OCI-LY7 (cell line): ENCODE results near the gene CNNM4. TPM values are rescaled to one million over a fixed set of nuclear protein-coding genes. Genes with fewer than 3 reads are reported as not detected.

ENCODE experiments used
- BruUV-seq: library from RNA; stranded (reverse); fragments of 400-500 nt; replicated peaks from 2 replicates; lab custom pipeline; 2021; lab: Mats Ljungman, UMichigan
- CTCF ChIA-PET: fragments of 300-600 bp; sonication (Branson Sonifier 250); formaldehyde crosslinking; loops from one replicate; lab custom pipeline; 2022; ENCODE audit warnings: antibody characterized with exemption; ENCODE audit not compliant: unreplicated experiment; lab: Charles Lee
- POLR2A ChIA-PET: fragments of 300-600 bp; sonication (Branson Sonifier 250); formaldehyde crosslinking; loops from one replicate; lab custom pipeline; 2022; ENCODE audit warnings: antibody characterized with exemption; lab: Charles Lee
- DNase-seq: peaks from one replicate; pipeline ENCODE4 v3.0.0-alpha.2; 2015; ENCODE audit warnings: low spot score
- H2AFZ ChIP-seq: fragments of 200-600 bp; sonication (generic), shearing (Covaris generic); 2 replicates; pipeline ENCODE4 v1.6.1; 2014; ENCODE audit warnings: mild to moderate bottlenecking, antibody characterized with exemption, low read length, moderate library complexity
- H3K27ac ChIP-seq: fragments of 200-600 bp; sonication (generic); 2 replicates; pipeline ENCODE4 v1.5.1; 2014; ENCODE audit warnings: mixed run types, low read depth, mild to moderate bottlenecking, moderate library complexity, low read length, inconsistent platforms; ENCODE audit not compliant: poor library complexity, severe bottlenecking
- H3K36me3 ChIP-seq: fragments of 200-600 bp; sonication (generic); 2 replicates; pipeline ENCODE4 v1.6.1; 2014; ENCODE audit warnings: mild to moderate bottlenecking, antibody characterized with exemption, low read length, moderate library complexity, mixed read lengths; ENCODE audit not compliant: insufficient read depth
- H3K4me1 ChIP-seq: fragments of 200-600 bp; sonication (generic); 2 replicates; pipeline ENCODE4 v1.5.1; 2014; ENCODE audit warnings: mild to moderate bottlenecking, low read length; ENCODE audit not compliant: insufficient read depth, poor library complexity, severe bottlenecking
- H3K4me2 ChIP-seq: fragments of 200-600 bp; sonication (generic); 2 replicates; pipeline ENCODE4 v1.6.1; 2014; ENCODE audit warnings: mild to moderate bottlenecking, low read length
- H3K4me3 ChIP-seq: fragments of 200-600 bp; sonication (generic); 2 replicates; pipeline ENCODE4 v1.5.1; 2014; ENCODE audit warnings: mild to moderate bottlenecking, low read depth, low read length; ENCODE audit not compliant: poor library complexity, severe bottlenecking
- H3K79me2 ChIP-seq: fragments of 200-600 bp; sonication (generic); 2 replicates; pipeline ENCODE4 v1.6.1; 2016; ENCODE audit warnings: low read depth, mild to moderate bottlenecking, low read length, moderate library complexity, mixed read lengths; ENCODE audit not compliant: insufficient read depth
- H3K9me2 ChIP-seq: fragments of 200-600 bp; sonication (generic); 2 replicates; pipeline ENCODE4 v1.6.1; 2016; ENCODE audit warnings: mild to moderate bottlenecking, low read length, mixed read lengths; ENCODE audit not compliant: insufficient read depth
- H3K9me3 ChIP-seq: fragments of 200-600 bp; sonication (generic); 2 replicates; pipeline ENCODE4 v1.6.1; 2014; ENCODE audit warnings: mild to moderate bottlenecking, mixed run types, low read length, mixed read lengths
- H4K20me1 ChIP-seq: fragments of 200-600 bp; sonication (generic); 2 replicates; pipeline ENCODE4 v1.6.1; 2014; ENCODE audit warnings: mild to moderate bottlenecking, antibody characterized with exemption, low read length, moderate library complexity, mixed read lengths; ENCODE audit not compliant: insufficient read depth
- CTCF ChIP-seq: fragments of 200-600 bp; sonication (generic); conservative IDR thresholded peaks from 2 replicates; pipeline ENCODE4 v1.5.1; 2014; ENCODE audit warnings: mild to moderate bottlenecking, antibody characterized with exemption, low read length, moderate library complexity, mixed read lengths
- EZH2phosphoT487 ChIP-seq: fragments of 200-600 bp; sonication (generic); IDR thresholded peaks from 2 replicates; pipeline ENCODE4 v1.6.1; 2018; ENCODE audit warnings: low read depth, borderline replicate concordance, mild to moderate bottlenecking, mixed run types, antibody characterized with exemption, low read length, moderate library complexity, mixed read lengths
- intact Hi-C: fragments of 100-400 bp; cut with micrococcal nuclease; formaldehyde crosslinking; loops from one replicate; pipeline ENCODE4 v1.10.0; 2022; ENCODE audit not compliant: unreplicated experiment
- total RNA-seq, 2 experiments: library from RNA; depleted of rRNA in 1 of 2; stranded (reverse); fragments of >200 nt in 1 of 2; shearing (Covaris generic) in 1 of 2; gene quantifications; 2 replicates each; pipeline ENCODE4 v1.2.3, GENCODE V29; 2014 to 2022

CNNM4 gene
- total RNA-seq, 2 experiments from 2014 or later, result 5.1 to 6.4 TPM

GRCh38 chr2:96843538-96844268, 83.0 kb downstream of the CNNM4 start, which contains the start of gene ANKRD23:
TSS of gene ANKRD23 (minus strand) at chr2:96844021. CDS start at chr2:96843992, 29 bp downstream.
- intact Hi-C loops, result no loop called here
- Histone ChIP-seq H4K20me1 (no peaks in the 10 kb centered on the region), H3K4me3 (no peak within 1 kb of the TSS), H3K27ac (no peak within 1 kb of the TSS), H3K9me3 (no peaks in the 10 kb centered on the region), H2AFZ (no peak within 1 kb of the TSS), H3K4me1 (peaks cover 10% of the 10 kb centered on the region), H3K9me2 (no peaks in the 10 kb centered on the region), H3K79me2 (no peaks in the 10 kb centered on the region), H3K4me2 (no peak within 1 kb of the TSS), H3K36me3 (peaks cover 13% of the 10 kb centered on the region)
- BruUV-seq, result no TSS peak
- TF ChIP-seq CTCF (no peak), EZH2phosphoT487 (no peak)
- ChIA-PET POLR2A (no interaction called here), CTCF (no interaction called here)
- DNase-seq, result no peak

DNA sequence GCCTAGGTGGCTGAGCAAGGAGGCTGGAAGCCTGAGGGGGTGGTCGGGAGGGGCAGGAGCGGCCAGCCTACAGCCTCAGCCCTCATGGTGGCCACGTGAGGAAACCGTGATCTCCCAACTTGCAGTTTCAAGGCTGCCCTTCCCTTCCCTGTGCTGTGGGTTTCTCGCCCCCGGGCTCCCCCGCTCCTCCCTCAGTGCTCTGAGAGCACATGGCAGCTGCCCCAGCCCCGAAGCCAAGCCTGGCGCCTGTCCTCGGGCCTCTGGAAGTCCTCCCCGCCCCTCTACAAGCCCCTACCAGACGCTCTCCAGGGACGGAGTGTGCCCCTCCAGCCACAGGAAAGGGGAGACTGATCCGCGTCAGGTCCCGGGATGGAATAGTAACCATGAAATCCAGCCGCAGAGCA, 83.7 kb downstream of the CNNM4 start:
- no peaks in the 10 kb centered on the region for H3K9me2 ChIP-seq
- peaks cover 15% of the 10 kb centered on the region for H3K36me3 ChIP-seq
- intact Hi-C loops, result no loop called here
- H2AFZ ChIP-seq, result no peak overlapping the region
- no peaks in the 10 kb centered on the region for H4K20me1 ChIP-seq
- ChIA-PET CTCF (no interaction called here), POLR2A (no interaction called here)
- H3K4me3 ChIP-seq, result no peak overlapping the region
- peaks cover 3% of the 10 kb centered on the region for H3K4me1 ChIP-seq
- no peaks in the 10 kb centered on the region for H3K79me2 ChIP-seq
- BruUV-seq, result no TSS peak
- no peak overlapping the region for H3K4me2 ChIP-seq
- no peaks in the 10 kb centered on the region for H3K9me3 ChIP-seq
- DNase-seq, result no peak
- TF ChIP-seq EZH2phosphoT487, result no peak
- no peak for TF ChIP-seq CTCF
- H3K27ac ChIP-seq, result no peak overlapping the region

GRCh38 chr2:96846825-96847224, 86.1 kb downstream of the CNNM4 start:
- BruUV-seq, result no TSS peak
- POLR2A ChIA-PET, result interaction anchor here (0.7 kb wide), 1 partner anchor 287 kb away, joined by 3 read pairs; no protein-coding TSS in a partner anchor
- no peak overlapping the region for H3K27ac ChIP-seq
- TF ChIP-seq EZH2phosphoT487, result no peak
- TF ChIP-seq CTCF, result no peak
- H2AFZ ChIP-seq, result no peak overlapping the region
- H3K9me2 ChIP-seq, result no peaks in the 10 kb centered on the region
- H3K4me3 ChIP-seq, result no peak overlapping the region
- no peaks in the 10 kb centered on the region for H3K9me3 ChIP-seq
- no peaks in the 10 kb centered on the region for H3K79me2 ChIP-seq
- no peaks in the 10 kb centered on the region for H3K4me1 ChIP-seq
- H3K4me2 ChIP-seq, result no peak overlapping the region
- intact Hi-C loops, result no loop called here
- H3K36me3 ChIP-seq, result peaks cover 34% of the 10 kb centered on the region
- DNase-seq, result no peak
- H4K20me1 ChIP-seq, result no peaks in the 10 kb centered on the region
- CTCF ChIA-PET, result no interaction called here
